Measurements from ENCODE around the gene OR52B2. TPM values are rescaled to one million over a fixed set of nuclear protein-coding genes. Genes with fewer than 3 reads are reported as not detected.
"Not testable (repeated sequence)": the region's sequence is repeated elsewhere in the genome, so short reads cannot be mapped to it uniquely, and the experiment has no call there.

The OR52B2 gene
- total RNA-seq, 1 experiment from 2014 or later = not detected

GRCh38 chr11:6197466-6198200, 27.5 kb upstream of the OR52B2 start:
- no peak for DNase-seq
- H3K36me3 ChIP-seq = no peaks in the 10 kb centered on the region

GRCh38 chr11:6196396-6196795, 26.3 kb upstream of the OR52B2 start:
- no peak overlapping the region for H3K4me3 ChIP-seq
- no peaks in the 10 kb centered on the region for H3K36me3 ChIP-seq
- no peaks in the 10 kb centered on the region for H3K9me3 ChIP-seq (replicated peaks)
- no peaks in the 10 kb centered on the region for H3K27me3 ChIP-seq
- DNase-seq = no peak
- H3K27ac ChIP-seq = no peak overlapping the region
- H3K4me1 ChIP-seq = no peaks in the 10 kb centered on the region

More at GRCh38 chr11:6197466-6198200, 27.5 kb upstream of the OR52B2 start:
- H3K9me3 ChIP-seq (replicated peaks) = no peaks in the 10 kb centered on the region
- no peaks in the 10 kb centered on the region for H3K4me1 ChIP-seq
- no peak overlapping the region for H3K27ac ChIP-seq
- no peak overlapping the region for H3K4me3 ChIP-seq
- no peaks in the 10 kb centered on the region for H3K27me3 ChIP-seq

GRCh38 chr11:6194065-6194581, 24.0 kb upstream of the OR52B2 start:
- H3K9me3 ChIP-seq (replicated peaks) = no peaks in the 10 kb centered on the region
- no peaks in the 10 kb centered on the region for H3K36me3 ChIP-seq
- no peaks in the 10 kb centered on the region for H3K27me3 ChIP-seq
- H3K4me3 ChIP-seq = no peak overlapping the region
- no peak overlapping the region for H3K27ac ChIP-seq
- H3K4me1 ChIP-seq = no peaks in the 10 kb centered on the region
- DNase-seq = no peak

GRCh38 chr11:6191742-6192141, 21.6 kb upstream of the OR52B2 start:
- no peak overlapping the region for H3K4me3 ChIP-seq
- H3K9me3 ChIP-seq (replicated peaks) = no peaks in the 10 kb centered on the region
- H3K4me1 ChIP-seq = no peaks in the 10 kb centered on the region
- H3K27me3 ChIP-seq = no peaks in the 10 kb centered on the region
- H3K36me3 ChIP-seq = no peaks in the 10 kb centered on the region
- no peak for DNase-seq
- H3K27ac ChIP-seq = no peak overlapping the region

GRCh38 chr11:6175440-6175839, 5.3 kb upstream of the OR52B2 start:
- Histone ChIP-seq H3K9me3 (replicated peaks) (no peaks in the 10 kb centered on the region), H3K4me3 (no peak overlapping the region), H3K27me3 (no peaks in the 10 kb centered on the region; the same call in none of the 2 replicates), H3K27ac (no peak overlapping the region), H3K4me1 (no peaks in the 10 kb centered on the region), H3K36me3 (no peaks in the 10 kb centered on the region)
- no peak for DNase-seq

GRCh38 chr11:6156628-6157359, 13.3 kb downstream of the OR52B2 start:
- Histone ChIP-seq H3K27ac (no peak overlapping the region), H3K4me1 (no peaks in the 10 kb centered on the region), H3K4me3 (no peak overlapping the region), H3K27me3 (no peaks in the 10 kb centered on the region), H3K9me3 (replicated peaks) (no peaks in the 10 kb centered on the region), H3K36me3 (no peaks in the 10 kb centered on the region)
- no peak for DNase-seq

GRCh38 chr11:6152126-6152525, 18.0 kb downstream of the OR52B2 start:
- Histone ChIP-seq H3K36me3 (no peaks in the 10 kb centered on the region), H3K4me3 (no peak overlapping the region), H3K27me3 (no peaks in the 10 kb centered on the region), H3K27ac (no peak overlapping the region), H3K4me1 (no peaks in the 10 kb centered on the region), H3K9me3 (replicated peaks) (no peaks in the 10 kb centered on the region)
- no peak for DNase-seq

GRCh38 chr11:6151117-6151516, 19.0 kb downstream of the OR52B2 start:
- H3K9me3 ChIP-seq (replicated peaks) = no peaks in the 10 kb centered on the region

GRCh38 chr11:6143737-6144136, 26.4 kb downstream of the OR52B2 start:
- not testable (repeated sequence) for H3K9me3 ChIP-seq (replicated peaks); H3K27ac ChIP-seq; H3K4me1 ChIP-seq; H3K36me3 ChIP-seq; DNase-seq; H3K27me3 ChIP-seq; H3K4me3 ChIP-seq

More at GRCh38 chr11:6151117-6151516, 19.0 kb downstream of the OR52B2 start:
- Histone ChIP-seq H3K27me3 (no peaks in the 10 kb centered on the region), H3K27ac (no peak overlapping the region), H3K36me3 (no peaks in the 10 kb centered on the region), H3K4me1 (no peaks in the 10 kb centered on the region), H3K4me3 (no peak overlapping the region)
- no peak for DNase-seq

GRCh38 chr11:6142936-6143335, 27.2 kb downstream of the OR52B2 start:
- peaks cover 6% of the 10 kb centered on the region; the same call in 1 of the 2 replicates for H3K27me3 ChIP-seq
- H3K9me3 ChIP-seq (replicated peaks) = no peaks in the 10 kb centered on the region
- H3K27ac ChIP-seq = no peak overlapping the region
- no peaks in the 10 kb centered on the region for H3K36me3 ChIP-seq
- no peak for DNase-seq
- no peak overlapping the region for H3K4me3 ChIP-seq
- H3K4me1 ChIP-seq = no peaks in the 10 kb centered on the region

- not testable (repeated sequence) for H3K27me3 ChIP-seq; H3K4me3 ChIP-seq; DNase-seq; H3K4me1 ChIP-seq; H3K27ac ChIP-seq; H3K9me3 ChIP-seq (replicated peaks); H3K36me3 ChIP-seq
Observed at GRCh38 chr11:6135936-6136335, 34.2 kb downstream of the OR52B2 start.

- Histone ChIP-seq H3K4me1 (no peaks in the 10 kb centered on the region), H3K9me3 (replicated peaks) (no peaks in the 10 kb centered on the region), H3K36me3 (no peaks in the 10 kb centered on the region), H3K27me3 (peaks cover 5% of the 10 kb centered on the region; the same call in 1 of the 2 replicates), H3K4me3 (no peak overlapping the region), H3K27ac (no peak overlapping the region)
- DNase-seq = no peak
Observed at GRCh38 chr11:6132431-6132830, 37.7 kb downstream of the OR52B2 start.

- H3K36me3 ChIP-seq = no peaks in the 10 kb centered on the region
- H3K27me3 ChIP-seq = peaks cover 1% of the 10 kb centered on the region; the same call in 1 of the 2 replicates
- no peak overlapping the region for H3K27ac ChIP-seq
- H3K4me1 ChIP-seq = no peaks in the 10 kb centered on the region
- DNase-seq = no peak
- H3K4me3 ChIP-seq = no peak overlapping the region
- no peaks in the 10 kb centered on the region for H3K9me3 ChIP-seq (replicated peaks)
Observed at GRCh38 chr11:6129635-6130034, 40.5 kb downstream of the OR52B2 start.

- no peaks in the 10 kb centered on the region for H3K36me3 ChIP-seq
- DNase-seq = no peak
- H3K4me3 ChIP-seq = no peak overlapping the region
- no peaks in the 10 kb centered on the region for H3K27me3 ChIP-seq
- H3K9me3 ChIP-seq (replicated peaks) = no peaks in the 10 kb centered on the region
- no peak overlapping the region for H3K27ac ChIP-seq
- H3K4me1 ChIP-seq = no peaks in the 10 kb centered on the region
Observed at GRCh38 chr11:6129011-6129410, 41.1 kb downstream of the OR52B2 start.

- DNase-seq = no peak
- Histone ChIP-seq H3K27ac (no peak overlapping the region), H3K27me3 (no peaks in the 10 kb centered on the region), H3K9me3 (replicated peaks) (no peaks in the 10 kb centered on the region), H3K4me3 (no peak overlapping the region), H3K36me3 (no peaks in the 10 kb centered on the region), H3K4me1 (no peaks in the 10 kb centered on the region)
Observed at GRCh38 chr11:6127881-6128280, 42.2 kb downstream of the OR52B2 start.
